Keratinocyte (primary cell): Measurements from ENCODE around the gene CCDC158. TPM values are rescaled to one million over a fixed set of nuclear protein-coding genes. Genes with fewer than 3 reads are reported as not detected.

Source experiments
- DNase-seq: peaks from one replicate; pipeline ENCODE4 v3.0.0-alpha.2; 2011; ENCODE audit warnings: low read depth, missing footprints, low spot score
- FAIRE-seq: peaks from 2 replicates; lab custom pipeline; 2011; peaks lifted over from hg19 to GRCh38; lab: Jason Lieb, UNC
- H2AFZ ChIP-seq: 2 replicates; pipeline ENCODE4 v1.6.0; 2012; ENCODE audit warnings: low read length, control low read depth, inconsistent platforms; ENCODE audit not compliant: control insufficient read depth
- H3K27ac ChIP-seq: 2 replicates; pipeline ENCODE4 v1.5.1; 2011; ENCODE audit warnings: low read length; ENCODE audit not compliant: control insufficient read depth, insufficient read depth
- H3K27me3 ChIP-seq: 3 replicates; pipeline ENCODE4 v1.6.0; 2011; ENCODE audit warnings: low read length; ENCODE audit not compliant: control insufficient read depth, insufficient read depth; ENCODE audit errors: extremely low read depth
- H3K36me3 ChIP-seq, 2 experiments: 2 replicates in 1 of 2; 3 replicates in 1 of 2; pipeline ENCODE4 v1.5.1; 2011; ENCODE audit warnings: low read length in 2 of 2, mild to moderate bottlenecking in 1 of 2; ENCODE audit not compliant: control insufficient read depth in 2 of 2, insufficient read depth in 2 of 2; ENCODE audit errors: extremely low read depth in 1 of 2
- H3K4me1 ChIP-seq: 3 replicates; pipeline ENCODE4 v1.5.1; 2011; ENCODE audit warnings: low read length; ENCODE audit not compliant: control insufficient read depth, insufficient read depth; ENCODE audit errors: extremely low read depth
- H3K4me2 ChIP-seq: 3 replicates; pipeline ENCODE4 v1.6.0; 2011; ENCODE audit warnings: low read depth, low read length; ENCODE audit not compliant: control insufficient read depth, insufficient read depth; ENCODE audit errors: extremely low read depth
- H3K4me3 ChIP-seq, 3 experiments: fragments of 200-600 bp in 1 of 3; sonication (generic) in 1 of 3; 2 replicates in 2 of 3; 3 replicates in 1 of 3; pipeline ENCODE4 v1.5.1; 2011 to 2016; ENCODE audit warnings: low read length in 3 of 3, mild to moderate bottlenecking in 3 of 3, control low read depth in 2 of 3, inconsistent platforms in 1 of 3, low read depth in 1 of 3, mixed read lengths in 1 of 3, mixed run types in 1 of 3, moderate library complexity in 1 of 3; ENCODE audit not compliant: control insufficient read depth in 2 of 3, insufficient read depth in 2 of 3; ENCODE audit errors: extremely low read depth in 1 of 3
- H3K79me2 ChIP-seq: 2 replicates; pipeline ENCODE4 v1.6.0; 2012; ENCODE audit warnings: low read length; ENCODE audit not compliant: control insufficient read depth, insufficient read depth
- H3K9ac ChIP-seq: 3 replicates; pipeline ENCODE4 v1.6.0; 2011; ENCODE audit warnings: low read length; ENCODE audit not compliant: control insufficient read depth, insufficient read depth; ENCODE audit errors: extremely low read depth
- H3K9me1 ChIP-seq: 3 replicates; pipeline ENCODE4 v1.6.0; 2011; ENCODE audit warnings: low read length; ENCODE audit not compliant: control insufficient read depth, insufficient read depth; ENCODE audit errors: extremely low read depth
- H3K9me3 ChIP-seq: 2 replicates; pipeline ENCODE4 v1.5.1; 2012; ENCODE audit warnings: low read depth, low read length; ENCODE audit not compliant: control insufficient read depth
- H4K20me1 ChIP-seq: 3 replicates; pipeline ENCODE4 v1.6.0; 2011; ENCODE audit warnings: low read length; ENCODE audit not compliant: control insufficient read depth, insufficient read depth; ENCODE audit errors: extremely low read depth
- EZH2 ChIP-seq: IDR thresholded peaks from one replicate; pipeline ENCODE4 v1.6.1; 2012; ENCODE audit warnings: inconsistent platforms, mild to moderate bottlenecking, low read length, moderate library complexity
- dilution Hi-C: fragments of 300-500 bp; cut with MboI; formaldehyde crosslinking; loops from one replicate; pipeline ENCODE4 v1.7.0; 2020; ENCODE audit warnings: low sequenced_read_pairs; ENCODE audit not compliant: extremely low pct_ligation_motif_present
- polyA plus RNA-seq, 5 experiments: library from polyadenylated mRNA; depleted of rRNA in 3 of 5; stranded (reverse) in 3 of 5; stranded (forward) in 1 of 5; unstranded in 1 of 5; fragments of >200 nt; gene quantifications; 1 replicate in 1 of 5; 2 replicates in 3 of 5; 3 replicates in 1 of 5; pipeline versions ENCODE4 v1.2.1 to v1.2.3, GENCODE V29; 2011 to 2012; ENCODE audit warnings: missing spikeins in 2 of 5, low read depth in 1 of 5, low replicate concordance in 1 of 5
- TF ChIP-seq, protein P1 (sequence below), 3 experiments: IDR thresholded peaks in 1 of 3; conservative IDR thresholded peaks in 1 of 3; optimal IDR thresholded peaks in 1 of 3; 2 replicates in 2 of 3; 3 replicates in 1 of 3; pipeline versions ENCODE3 to v1.5.1; 2011; ENCODE audit warnings: low read length in 3 of 3, mild to moderate bottlenecking in 3 of 3, moderate library complexity in 2 of 3, control low read depth in 1 of 3, inconsistent platforms in 1 of 3; ENCODE audit not compliant: insufficient read depth in 2 of 3; ENCODE audit errors: extremely low read depth in 1 of 3

Gene CCDC158
- polyA plus RNA-seq, 1 donor (not counting 4 experiments of a cell fraction or from before 2014, with no cell fraction given), result not detected

DNA sequence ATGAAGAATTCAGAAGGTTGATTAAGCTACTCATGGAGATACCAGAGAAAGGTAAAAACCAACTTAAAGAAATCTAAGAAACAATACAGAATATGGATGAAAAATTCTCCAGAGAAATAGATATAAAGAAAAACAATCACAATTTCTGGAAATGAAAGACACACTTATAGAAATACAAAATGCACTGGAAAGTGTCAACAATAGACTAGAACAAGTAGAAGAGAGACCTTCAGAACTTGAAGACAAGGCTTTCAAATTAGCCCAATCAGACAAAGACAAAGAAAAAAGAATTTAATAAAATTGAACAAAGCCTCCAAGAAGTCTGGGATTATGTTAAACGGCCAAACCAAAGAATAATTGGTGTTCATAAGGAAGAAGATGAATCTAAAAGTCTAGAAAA lies 104.8 kb downstream of the CCDC158 start:
- Histone ChIP-seq H4K20me1 (no peaks in the 10 kb centered on the region), H3K4me2 (no peak overlapping the region), H3K9me3 (no peaks in the 10 kb centered on the region), H3K27me3 (no peaks in the 10 kb centered on the region), H3K9me1 (no peaks in the 10 kb centered on the region), H3K27ac (no peak overlapping the region), H3K9ac (no peak overlapping the region), H3K79me2 (no peaks in the 10 kb centered on the region), H3K4me1 (no peaks in the 10 kb centered on the region), H2AFZ (no peak overlapping the region), H3K36me3 (peaks cover 0 to 2% of the 10 kb centered on the region in 2 experiments), H3K4me3 (no peak overlapping the region)
- TF ChIP-seq, protein P1, sequence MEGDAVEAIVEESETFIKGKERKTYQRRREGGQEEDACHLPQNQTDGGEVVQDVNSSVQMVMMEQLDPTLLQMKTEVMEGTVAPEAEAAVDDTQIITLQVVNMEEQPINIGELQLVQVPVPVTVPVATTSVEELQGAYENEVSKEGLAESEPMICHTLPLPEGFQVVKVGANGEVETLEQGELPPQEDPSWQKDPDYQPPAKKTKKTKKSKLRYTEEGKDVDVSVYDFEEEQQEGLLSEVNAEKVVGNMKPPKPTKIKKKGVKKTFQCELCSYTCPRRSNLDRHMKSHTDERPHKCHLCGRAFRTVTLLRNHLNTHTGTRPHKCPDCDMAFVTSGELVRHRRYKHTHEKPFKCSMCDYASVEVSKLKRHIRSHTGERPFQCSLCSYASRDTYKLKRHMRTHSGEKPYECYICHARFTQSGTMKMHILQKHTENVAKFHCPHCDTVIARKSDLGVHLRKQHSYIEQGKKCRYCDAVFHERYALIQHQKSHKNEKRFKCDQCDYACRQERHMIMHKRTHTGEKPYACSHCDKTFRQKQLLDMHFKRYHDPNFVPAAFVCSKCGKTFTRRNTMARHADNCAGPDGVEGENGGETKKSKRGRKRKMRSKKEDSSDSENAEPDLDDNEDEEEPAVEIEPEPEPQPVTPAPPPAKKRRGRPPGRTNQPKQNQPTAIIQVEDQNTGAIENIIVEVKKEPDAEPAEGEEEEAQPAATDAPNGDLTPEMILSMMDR (optimal IDR thresholded peaks at IDR 0.05 in 1 of 3, IDR thresholded peaks at IDR 0.05 in 1 of 3, conservative IDR thresholded peaks at IDR 0.05 in 1 of 3; ENCODE audit: extremely low read depth in 1 of 3, insufficient read depth in 2 of 3, low read length in 3 of 3), result no peak
- no peak for TF ChIP-seq EZH2
- dilution Hi-C loops, result no loop called here
- no peak for DNase-seq
- FAIRE-seq, result no peak

DNA sequence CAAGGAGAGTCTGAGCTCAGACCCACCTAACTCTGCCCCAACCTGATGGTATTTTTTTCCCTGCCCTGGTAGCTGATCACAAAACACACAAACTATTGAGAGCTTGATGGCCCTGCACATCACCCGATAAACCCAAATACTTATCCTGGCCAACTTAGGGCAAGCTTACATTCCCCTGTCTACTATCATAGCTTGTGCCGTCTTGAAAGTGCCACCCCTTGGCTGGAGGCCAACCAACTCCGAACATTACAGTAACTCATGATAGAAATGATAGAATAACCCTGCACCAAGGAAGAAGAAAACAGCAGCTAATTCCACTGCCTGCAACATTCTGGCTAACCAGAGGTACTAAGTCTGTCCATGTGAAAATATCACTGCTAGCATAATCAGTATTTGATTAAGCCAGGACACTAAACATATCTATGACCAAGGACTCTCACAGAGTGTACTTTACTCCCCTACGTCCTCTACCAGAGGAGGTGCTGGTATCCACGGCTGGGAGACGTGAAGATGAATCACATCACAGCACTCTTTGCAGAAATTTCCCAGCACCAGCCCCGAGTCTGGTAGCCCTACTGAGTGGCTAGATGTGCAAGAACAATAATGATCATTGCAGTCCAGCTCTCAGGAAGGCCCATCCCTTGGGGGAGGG lies 105.5 kb downstream of the CCDC158 start:
- dilution Hi-C loops, result no loop called here
- H3K27ac ChIP-seq, result no peak overlapping the region

More for the DNA sequence above, 105.5 kb downstream of the CCDC158 start:
- FAIRE-seq, result no peak
- Histone ChIP-seq H3K4me2 (no peak overlapping the region), H3K36me3 (peaks cover 0 to 2% of the 10 kb centered on the region in 2 experiments), H3K4me3 (no peak overlapping the region), H3K79me2 (no peaks in the 10 kb centered on the region), H3K4me1 (no peaks in the 10 kb centered on the region), H3K9me1 (no peaks in the 10 kb centered on the region), H4K20me1 (no peaks in the 10 kb centered on the region), H3K27me3 (no peaks in the 10 kb centered on the region), H3K9me3 (no peaks in the 10 kb centered on the region), H3K9ac (no peak overlapping the region), H2AFZ (no peak overlapping the region)
- DNase-seq, result no peak
- TF ChIP-seq, protein P1 (optimal IDR thresholded peaks at IDR 0.05 in 1 of 3, IDR thresholded peaks at IDR 0.05 in 1 of 3, conservative IDR thresholded peaks at IDR 0.05 in 1 of 3; ENCODE audit: extremely low read depth in 1 of 3, insufficient read depth in 2 of 3, low read length in 3 of 3), result no peak
- TF ChIP-seq EZH2, result no peak
